HepG2 (cell line): ENCODE measurements around the gene TM9SF4. TPM values are rescaled to one million over a fixed set of nuclear protein-coding genes. Genes with fewer than 3 reads are reported as not detected.

Experiments
- BORCS8-MEF2B ChIP-seq: sonication (generic); formaldehyde crosslinking; IDR thresholded peaks from 2 replicates; pipeline ENCODE4 v1.8.0; 2022; ENCODE audit warnings: mild to moderate bottlenecking, missing genetic modification reagents
- ETS1 ChIP-seq: sonication (generic); formaldehyde crosslinking; IDR thresholded peaks from 2 replicates; pipeline ENCODE4 v1.4.0; 2020; ENCODE audit warnings: missing genetic modification reagents
- HES4 ChIP-seq: sonication (generic); formaldehyde crosslinking; IDR thresholded peaks from 2 replicates; pipeline ENCODE4 v1.9.0; 2021; ENCODE audit warnings: mild to moderate bottlenecking, missing genetic modification reagents, borderline replicate concordance
- MXD4 ChIP-seq: IDR thresholded peaks from 2 replicates; pipeline ENCODE4 v1.6.1; 2016; ENCODE audit warnings: mild to moderate bottlenecking, missing biosample characterization, missing genetic modification reagents
- NKX3-1 ChIP-seq: sonication (generic); formaldehyde crosslinking; IDR thresholded peaks from 2 replicates; pipeline ENCODE4 v1.5.0; 2020; ENCODE audit warnings: missing genetic modification reagents
- PBX2 ChIP-seq: IDR thresholded peaks from 2 replicates; pipeline ENCODE4 v1.6.1; 2016; ENCODE audit warnings: control low read depth
- RBM39 ChIP-seq: fragments of 200-400 bp; formaldehyde crosslinking; IDR thresholded peaks from one replicate; pipeline ENCODE4 v1.6.1; 2018; ENCODE audit warnings: antibody characterized with exemption, mild to moderate bottlenecking, low read depth, low read length; ENCODE audit not compliant: poor library complexity, severe bottlenecking
- ZFP1 ChIP-seq: IDR thresholded peaks from 2 replicates; pipeline ENCODE4 v1.6.1; 2016
- ZMYM3 ChIP-seq: sonication (generic); formaldehyde crosslinking; IDR thresholded peaks from 2 replicates; pipeline ENCODE4 v1.5.1; 2020; ENCODE audit warnings: mild to moderate bottlenecking, missing genetic modification reagents
- ZNF124 ChIP-seq: sonication (generic); formaldehyde crosslinking; IDR thresholded peaks from 2 replicates; pipeline ENCODE4 v1.4.0; 2020; ENCODE audit warnings: missing genetic modification reagents
- ZNF143 ChIP-seq: sonication (generic); formaldehyde crosslinking; IDR thresholded peaks from 2 replicates; pipeline ENCODE4 v1.4.0; 2020; ENCODE audit warnings: missing genetic modification reagents
- ZNF17 ChIP-seq: sonication (generic); formaldehyde crosslinking; IDR thresholded peaks from 2 replicates; pipeline ENCODE4 v1.5.0; 2020; ENCODE audit warnings: mild to moderate bottlenecking, missing genetic modification reagents
- ZNF205 ChIP-seq: IDR thresholded peaks from 2 replicates; pipeline ENCODE4 v1.6.1; 2018; ENCODE audit warnings: missing biosample characterization, missing genetic modification reagents
- ZNF224 ChIP-seq: sonication (generic); formaldehyde crosslinking; IDR thresholded peaks from 2 replicates; pipeline ENCODE4 v1.5.0; 2020; ENCODE audit warnings: mild to moderate bottlenecking, missing genetic modification reagents
- ZNF230 ChIP-seq: sonication (generic); formaldehyde crosslinking; IDR thresholded peaks from 2 replicates; pipeline ENCODE4 v1.4.0; 2020; ENCODE audit warnings: mild to moderate bottlenecking, missing genetic modification reagents
- ZNF263 ChIP-seq: sonication (generic); formaldehyde crosslinking; IDR thresholded peaks from 2 replicates; pipeline ENCODE4 v1.4.0; 2020; ENCODE audit warnings: missing genetic modification reagents
- ZNF34 ChIP-seq: sonication (generic); formaldehyde crosslinking; IDR thresholded peaks from 2 replicates; pipeline ENCODE4 v1.4.0; 2020; ENCODE audit warnings: mild to moderate bottlenecking, missing genetic modification reagents, borderline replicate concordance
- ZNF687 ChIP-seq: sonication (generic); formaldehyde crosslinking; IDR thresholded peaks from 2 replicates; pipeline ENCODE4 v1.5.1; 2020; ENCODE audit warnings: mild to moderate bottlenecking, missing genetic modification reagents, moderate library complexity
- ZSCAN22 ChIP-seq: sonication (generic); formaldehyde crosslinking; IDR thresholded peaks from 2 replicates; pipeline ENCODE4 v1.4.0; 2020; ENCODE audit warnings: mild to moderate bottlenecking, missing genetic modification reagents
- polyA plus RNA-seq, 8 experiments: library from polyadenylated mRNA; depleted of rRNA in 3 of 8; stranded (reverse) in 7 of 8; unstranded in 1 of 8; fragments of >200 nt; fragmentation: Illumina TruSeq in 4 of 8; extraction: Trizol in 4 of 8; gene quantifications; 2 replicates each; pipeline versions ENCODE4 v1.2.1 to v1.2.3, GENCODE V29; 2011 to 2016; ENCODE audit warnings: low read depth in 4 of 8, missing spikeins in 1 of 8, mixed read lengths in 1 of 8; ENCODE audit not compliant: insufficient read depth in 1 of 8
- total RNA-seq, 5 experiments: library from RNA; depleted of rRNA; stranded (reverse); fragments of >200 nt; fragmentation: Illumina TruSeq; extraction: Trizol; gene quantifications; 2 replicates each; pipeline ENCODE4 v1.2.3, GENCODE V29; 2016; ENCODE audit warnings: low read depth in 1 of 5
- TF ChIP-seq, protein P1 (sequence below): sonication (generic); formaldehyde crosslinking; IDR thresholded peaks from 2 replicates; pipeline ENCODE4 v1.4.0; 2020; ENCODE audit warnings: mild to moderate bottlenecking, missing genetic modification reagents, borderline replicate concordance

The TM9SF4 gene
- total and polyA plus RNA-seq, 2 of the 13 experiments (the other 11 are each of a cell fraction or from before 2014, with no cell fraction given): 53.5 to 171 TPM

- TF ChIP-seq ZNF687 (CRISPR knock-in tag) (no peak; the same call in 1 of the 2 replicates), NKX3-1 (CRISPR knock-in tag) (no peak), ZSCAN22 (no peak), ZNF143 (CRISPR knock-in tag) (no peak), RBM39 (no peak), BORCS8-MEF2B (CRISPR knock-in tag) (no peak; the same call in 1 of the 2 replicates), ETS1 (no peak), PBX2 (CRISPR knock-in tag) (no peak), ZFP1 (no peak), ZMYM3 (no peak; the same call in 1 of the 2 replicates), ZNF224 (CRISPR knock-in tag) (no peak), MXD4 (CRISPR knock-in tag) (no peak), ZNF34 (CRISPR knock-in tag) (no peak), ZNF230 (CRISPR knock-in tag) (no peak), ZNF205 (CRISPR knock-in tag) (no peak), ZNF17 (CRISPR knock-in tag) (no peak), ZNF263 (CRISPR knock-in tag) (no peak), ZNF124 (CRISPR knock-in tag) (no peak), HES4 (CRISPR knock-in tag) (no peak)
- TF ChIP-seq, protein P1, sequence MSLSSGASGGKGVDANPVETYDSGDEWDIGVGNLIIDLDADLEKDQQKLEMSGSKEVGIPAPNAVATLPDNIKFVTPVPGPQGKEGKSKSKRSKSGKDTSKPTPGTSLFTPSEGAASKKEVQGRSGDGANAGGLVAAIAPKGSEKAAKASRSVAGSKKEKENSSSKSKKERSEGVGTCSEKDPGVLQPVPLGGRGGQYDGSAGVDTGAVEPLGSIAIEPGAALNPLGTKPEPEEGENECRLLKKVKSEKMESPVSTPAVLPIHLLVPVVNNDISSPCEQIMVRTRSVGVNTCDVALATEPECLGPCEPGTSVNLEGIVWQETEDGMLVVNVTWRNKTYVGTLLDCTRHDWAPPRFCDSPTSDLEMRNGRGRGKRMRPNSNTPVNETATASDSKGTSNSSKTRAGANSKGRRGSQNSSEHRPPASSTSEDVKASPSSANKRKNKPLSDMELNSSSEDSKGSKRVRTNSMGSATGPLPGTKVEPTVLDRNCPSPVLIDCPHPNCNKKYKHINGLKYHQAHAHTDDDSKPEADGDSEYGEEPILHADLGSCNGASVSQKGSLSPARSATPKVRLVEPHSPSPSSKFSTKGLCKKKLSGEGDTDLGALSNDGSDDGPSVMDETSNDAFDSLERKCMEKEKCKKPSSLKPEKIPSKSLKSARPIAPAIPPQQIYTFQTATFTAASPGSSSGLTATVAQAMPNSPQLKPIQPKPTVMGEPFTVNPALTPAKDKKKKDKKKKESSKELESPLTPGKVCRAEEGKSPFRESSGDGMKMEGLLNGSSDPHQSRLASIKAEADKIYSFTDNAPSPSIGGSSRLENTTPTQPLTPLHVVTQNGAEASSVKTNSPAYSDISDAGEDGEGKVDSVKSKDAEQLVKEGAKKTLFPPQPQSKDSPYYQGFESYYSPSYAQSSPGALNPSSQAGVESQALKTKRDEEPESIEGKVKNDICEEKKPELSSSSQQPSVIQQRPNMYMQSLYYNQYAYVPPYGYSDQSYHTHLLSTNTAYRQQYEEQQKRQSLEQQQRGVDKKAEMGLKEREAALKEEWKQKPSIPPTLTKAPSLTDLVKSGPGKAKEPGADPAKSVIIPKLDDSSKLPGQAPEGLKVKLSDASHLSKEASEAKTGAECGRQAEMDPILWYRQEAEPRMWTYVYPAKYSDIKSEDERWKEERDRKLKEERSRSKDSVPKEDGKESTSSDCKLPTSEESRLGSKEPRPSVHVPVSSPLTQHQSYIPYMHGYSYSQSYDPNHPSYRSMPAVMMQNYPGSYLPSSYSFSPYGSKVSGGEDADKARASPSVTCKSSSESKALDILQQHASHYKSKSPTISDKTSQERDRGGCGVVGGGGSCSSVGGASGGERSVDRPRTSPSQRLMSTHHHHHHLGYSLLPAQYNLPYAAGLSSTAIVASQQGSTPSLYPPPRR (CRISPR knock-in tag): no peak
Measured at GRCh38 chr20:32152421-32153155, 43.1 kb downstream of the TM9SF4 start (continued).
